Adrenal gland (tissue), 19 donors: ENCODE measurements around the gene CDO1. TPM values are rescaled to one million over a fixed set of nuclear protein-coding genes. Genes with fewer than 3 reads are reported as not detected.
A peak's percentile ranks its signal among the peaks of the same experiment; 100 is the strongest.

Source experiments
- DNase-seq, 7 donors: peaks; one replicate each; pipeline ENCODE4 v3.0.0-alpha.2; 2019 to 2020
- H3K27ac ChIP-seq, 5 donors: fragments of 200-600 bp; sonication (generic) in 4 of 5; 1 replicate in 3 of 5; 2 replicates in 2 of 5; pipeline versions ENCODE4 v1.5.1 to v1.8.0; 2016 to 2020; ENCODE audit warnings: mild to moderate bottlenecking in 1 of 5
- H3K27me3 ChIP-seq: fragments of 200-600 bp; 2 replicates; pipeline ENCODE4 v1.8.0; 2021
- H3K36me3 ChIP-seq, 2 donors: fragments of 200-600 bp; replicated peaks in 1 of 2; 1 replicate in 1 of 2; 2 replicates in 1 of 2; pipeline versions ENCODE4 v1.5.1 to v1.8.0; 2018 to 2022
- H3K4me1 ChIP-seq, 2 donors: fragments of 200-600 bp; replicated peaks in 1 of 2; 1 replicate in 1 of 2; 2 replicates in 1 of 2; pipeline versions ENCODE4 v1.5.1 to v1.8.0; 2018 to 2021
- H3K4me3 ChIP-seq, 4 donors: fragments of 200-600 bp; sonication (generic) in 3 of 4; one replicate each; pipeline ENCODE4 v1.5.1; 2016 to 2018
- H3K9me3 ChIP-seq, 3 donors: fragments of 200-600 bp; sonication (generic) in 1 of 3; replicated peaks in 1 of 3; 1 replicate in 2 of 3; 2 replicates in 1 of 3; pipeline versions ENCODE4 v1.5.1 to v1.8.0; 2016 to 2021
- CTCF ChIP-seq, 6 experiments: fragments of 450-650 bp in 4 of 6; fragments of 200-600 bp in 2 of 6; sonication (generic) in 1 of 6; IDR thresholded peaks; 1 replicate in 5 of 6; 2 replicates in 1 of 6; pipeline versions ENCODE4 v1.5.1 to v1.8.0; 2016 to 2021; ENCODE audit warnings: antibody characterized with exemption in 6 of 6, mild to moderate bottlenecking in 2 of 6, moderate library complexity in 1 of 6
- POLR2A ChIP-seq, 2 donors: fragments of 450-650 bp; IDR thresholded peaks; one replicate each; pipeline ENCODE4 v1.6.1; 2017; ENCODE audit warnings: antibody characterized with exemption in 2 of 2, mild to moderate bottlenecking in 2 of 2, moderate library complexity in 1 of 2
- WGBS, 4 donors: extraction: QIAGEN DNeasy Blood & Tissue Kit in 2 of 4; methylation state at CpG; one replicate each; pipeline versions ENCODE4 v1.1.5 to v1.1.7; 2013 to 2017; 5-methylcytosine and 5-hydroxymethylcytosine counted together
- intact Hi-C, 2 donors: fragments of 100-400 bp; cut with DNase I; formaldehyde crosslinking; loops; one replicate each; pipeline versions ENCODE4 v1.14.1 to v1.15.0; 2022 to 2023
- long read RNA-seq, 10 donors: library from polyadenylated mRNA in 3 of 10; unstranded in 2 of 10; stranded (forward) in 1 of 10; transcript quantifications; one replicate each; pipeline ENCODE4 v2.0.0 and lab custom pipeline, GENCODE V29; 2021 to 2026
- polyA plus RNA-seq, 3 donors: library from polyadenylated mRNA; stranded (reverse); fragments of 200-250 nt in 2 of 3; fragments of 350-450 nt in 1 of 3; fragmentation: Illumina TruSeq in 1 of 3; extraction: RNeasy Lipid Tissue Mini Kit (QIAGEN cat#74804) in 1 of 3; gene quantifications; one replicate each; pipeline ENCODE4 v1.2.3, GENCODE V29; 2013 to 2014
- total RNA-seq, 9 donors: library from RNA; depleted of rRNA in 4 of 9; stranded (reverse); fragments of >200 nt in 4 of 9; fragments of 120-200 nt in 1 of 9; fragmentation: NEBNext Ultra II Directional in 1 of 9; extraction: Animal tissue kit (Norgen Biotek cat#: 25700) in 1 of 9; gene quantifications; one replicate each; pipeline versions ENCODE4 v1.1.0 to v1.2.4, GENCODE V29; 2013 to 2023
- donor health status: healthy with polysubstance abuse.
- donor health status: Bipolar disorder and iron deficiency.
- donor health status: DM: yes; HTN: yes; CAD: no.
- donor health status: DM: no; HTN: no; CAD: no.
- donor health status: DM: no; HTN: no; CAD: no.
- donor health status: DM: yes; HTN: yes; CAD: no.

Gene CDO1
- total RNA-seq: 10 to 100 TPM in 7 of 9 donors, 1 to 10 TPM in 2; 8.3 to 87.3 (median 20.5) TPM
- polyA plus RNA-seq: 10 to 100 TPM in 2 of 3 donors, 1 to 10 TPM in 1; 7.5 to 28.5 (median 14.0) TPM
- long read RNA-seq, donor 1, transcript CDO1-201 (5 exons, 1,860 nt): major isoform, 7 of 7 reads
- long read RNA-seq, donor 1, partial matches to known transcripts: 0 of 7 reads
- long read RNA-seq, donor 1, other reads (novel, unspliced or antisense): 0 of 7 reads
- long read RNA-seq, donor 2, transcript CDO1-201 (5 exons, 1,860 nt): major isoform, 6 of 6 reads
- long read RNA-seq, donor 2, partial matches to known transcripts: 0 of 6 reads
- long read RNA-seq, donor 2, other reads (novel, unspliced or antisense): 0 of 6 reads
- long read RNA-seq, donor 3, partial matches to known transcripts: 0 of 2 reads
- long read RNA-seq, donor 3, other reads (novel, unspliced or antisense): 0 of 2 reads
- long read RNA-seq, donor 4, partial matches to known transcripts: 0 of 1 reads
- long read RNA-seq, donor 4, other reads (novel, unspliced or antisense): 0 of 1 reads
- long read RNA-seq, donor 5, transcript CDO1-201 (5 exons, 1,860 nt): major isoform, 10 of 13 reads
- long read RNA-seq, donor 5, partial matches to known transcripts: 1 of 13 reads
- long read RNA-seq, donor 5, other reads (novel, unspliced or antisense): 2 of 13 reads
- long read RNA-seq, donor 6, partial matches to known transcripts: 0 of 4 reads
- long read RNA-seq, donor 6, other reads (novel, unspliced or antisense): 1 of 4 reads
- long read RNA-seq, donor 7, partial matches to known transcripts: 0 of 3 reads
- long read RNA-seq, donor 7, other reads (novel, unspliced or antisense): 0 of 3 reads
- long read RNA-seq, donor 8, transcript CDO1-201 (5 exons, 1,860 nt): major isoform, 6 of 6 reads
- long read RNA-seq, donor 8, partial matches to known transcripts: 0 of 6 reads
- long read RNA-seq, donor 8, other reads (novel, unspliced or antisense): 0 of 6 reads
- long read RNA-seq, donor 9, partial matches to known transcripts: 0 of 2 reads
- long read RNA-seq, donor 9, other reads (novel, unspliced or antisense): 0 of 2 reads
- long read RNA-seq, donor 10, partial matches to known transcripts: 0 of 4 reads
- long read RNA-seq, donor 10, other reads (novel, unspliced or antisense): 0 of 4 reads

DNA sequence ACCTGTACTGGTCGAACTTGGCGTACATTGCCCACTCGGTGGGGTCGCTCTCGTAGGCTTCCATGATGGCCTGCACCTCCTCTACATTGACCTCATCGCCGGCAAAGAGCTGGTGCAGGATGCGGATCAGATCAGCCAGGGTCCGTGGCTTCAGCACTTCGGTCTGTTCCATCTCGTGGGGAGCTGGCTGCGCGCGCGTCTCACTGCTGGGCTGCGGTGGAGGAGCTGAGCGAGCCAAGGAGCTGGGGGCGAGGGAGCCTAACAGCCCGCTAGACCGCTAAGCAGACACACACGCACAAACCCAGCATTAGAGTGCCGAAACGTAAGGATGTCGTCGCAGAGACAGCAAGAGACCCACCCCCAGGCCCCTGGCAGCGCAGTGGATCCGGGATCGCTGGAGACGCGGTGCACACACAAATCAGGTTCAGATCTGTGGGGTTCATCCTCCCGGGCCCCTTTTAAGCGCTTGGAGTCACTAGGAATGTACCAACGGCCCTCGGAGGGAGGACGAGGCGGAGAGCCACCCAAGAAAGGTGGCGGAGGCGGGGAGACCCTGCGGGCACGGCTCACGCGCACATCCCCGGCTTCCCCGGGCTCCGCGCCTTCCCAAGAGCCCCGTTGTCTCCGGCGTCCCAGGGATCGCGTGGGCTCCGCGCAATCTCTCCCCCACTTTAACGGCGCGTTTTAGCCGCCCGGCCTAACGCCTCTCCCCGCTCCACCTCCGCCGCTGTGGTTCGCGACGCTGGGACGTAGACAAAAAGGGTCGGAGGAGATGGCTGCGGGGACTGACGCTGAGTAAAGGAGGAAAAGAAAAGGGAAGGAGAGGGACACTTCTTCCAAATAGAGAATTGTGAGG is at the start of gene CDO1:
TSS of gene CDO1 (minus strand) at position 434 of the 856 bp plus-strand sequence. CDS start at position 172, 262 bp downstream.
- WGBS, 4 donors: 0 to 6% (median 1%) methylated on average over 19 to 69 of the region's 69 CpGs
- peaks cover 0 to 11% of the 10 kb centered on the region in 2 donors for H3K4me1 ChIP-seq
- DNase-seq: peak; percentile 27 to 81 (median 58)
- H3K36me3 ChIP-seq: no peaks in the 10 kb centered on the region
- intact Hi-C loops: no loop called here
- H3K27ac ChIP-seq: peak within 1 kb of the TSS in 4 of 5 donors; percentile 59 to 90 (median 77)
- TF ChIP-seq POLR2A (IDR thresholded peaks at IDR 0.05) (peak; percentile 62 to 71), CTCF (IDR thresholded peaks at IDR 0.05) (no peak)
- H3K27me3 ChIP-seq: peaks cover 16% of the 10 kb centered on the region
- H3K4me3 ChIP-seq: peak within 1 kb of the TSS in 2 of 4 donors; percentile 42 to 74
- H3K9me3 ChIP-seq: no peaks in the 10 kb centered on the region

DNA sequence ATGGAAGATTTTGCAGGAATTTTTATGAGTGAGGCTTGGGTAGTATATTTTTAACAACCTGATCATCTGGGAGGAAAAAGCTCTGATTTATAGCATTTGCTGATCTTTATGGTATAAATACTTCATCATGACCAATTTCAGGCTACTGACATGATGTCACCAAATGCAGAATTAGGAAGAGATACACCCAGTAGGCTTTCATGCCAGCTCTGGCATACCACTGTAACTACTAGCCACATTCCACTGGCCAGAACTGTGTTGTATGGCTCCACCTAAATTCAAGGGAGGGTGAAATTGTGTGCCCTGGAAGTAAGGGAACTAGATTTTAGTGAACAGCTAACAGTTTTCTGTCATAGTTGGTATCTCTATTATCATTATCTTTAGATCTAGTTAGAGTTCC is 42.9 kb upstream of the CDO1 start:
- Histone ChIP-seq H3K36me3 (no peaks in the 10 kb centered on the region), H3K4me3 (no peak overlapping the region), H3K27ac (no peak overlapping the region), H3K9me3 (no peaks in the 10 kb centered on the region), H3K4me1 (peaks cover 7 to 30% of the 10 kb centered on the region in 2 donors), H3K27me3 (no peaks in the 10 kb centered on the region)
- intact Hi-C loops: no loop called here
- no peak for DNase-seq
- no peak for TF ChIP-seq POLR2A (IDR thresholded peaks at IDR 0.05)
- no peak for TF ChIP-seq CTCF (IDR thresholded peaks at IDR 0.05)

- H3K27ac ChIP-seq: no peak overlapping the region
- H3K36me3 ChIP-seq: no peaks in the 10 kb centered on the region
- intact Hi-C loops: no loop called here
- no peak for DNase-seq
- 69 to 80% (median 76%) methylated on average over 3 of the region's 3 CpGs for WGBS, 4 donors
- no peaks in the 10 kb centered on the region for H3K27me3 ChIP-seq
- H3K9me3 ChIP-seq: no peaks in the 10 kb centered on the region
- peaks cover 7 to 30% of the 10 kb centered on the region in 2 donors for H3K4me1 ChIP-seq
- TF ChIP-seq CTCF (IDR thresholded peaks at IDR 0.05) (no peak), POLR2A (IDR thresholded peaks at IDR 0.05) (no peak)
- H3K4me3 ChIP-seq: no peak overlapping the region
Observed at GRCh38 chr5:115858396-115858795, 41.9 kb upstream of the CDO1 start.
